ENCODE measurements around the gene TBX19.

DNA sequence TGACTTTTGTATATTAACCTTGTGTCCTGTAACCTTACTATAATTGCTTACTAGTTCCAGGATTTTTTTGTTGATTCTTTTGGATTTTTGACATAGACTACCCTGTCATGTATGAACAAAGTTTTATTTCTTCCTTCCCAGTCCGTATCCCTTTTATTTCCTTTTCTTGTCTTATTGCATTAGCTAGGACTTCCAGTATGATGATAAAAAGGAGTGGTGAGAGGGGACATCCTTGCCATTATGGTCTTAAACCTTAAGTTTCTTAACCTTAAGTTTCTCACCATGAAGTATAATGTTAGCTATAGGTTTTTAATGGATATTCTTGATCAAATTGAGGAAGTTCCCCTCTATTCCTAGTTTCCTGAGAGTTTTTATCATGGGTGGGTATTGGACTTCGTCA, 24.5 kb upstream of the TBX19 start:
- TF ChIP-seq RFX5 (IDR thresholded peaks at IDR 0.05; ENCODE audit: low read depth, low read length) (no peak), SMC3 (IDR thresholded peaks at IDR 0.05; ENCODE audit: low read depth, low read length) (no peak), POLR2A (IDR thresholded peaks at IDR 0.05; ENCODE audit: low read depth, low read length) (no peak), MAFK (IDR thresholded peaks at IDR 0.05; ENCODE audit: low read depth, low read length) (no peak)
- TF ChIP-seq, protein P1, sequence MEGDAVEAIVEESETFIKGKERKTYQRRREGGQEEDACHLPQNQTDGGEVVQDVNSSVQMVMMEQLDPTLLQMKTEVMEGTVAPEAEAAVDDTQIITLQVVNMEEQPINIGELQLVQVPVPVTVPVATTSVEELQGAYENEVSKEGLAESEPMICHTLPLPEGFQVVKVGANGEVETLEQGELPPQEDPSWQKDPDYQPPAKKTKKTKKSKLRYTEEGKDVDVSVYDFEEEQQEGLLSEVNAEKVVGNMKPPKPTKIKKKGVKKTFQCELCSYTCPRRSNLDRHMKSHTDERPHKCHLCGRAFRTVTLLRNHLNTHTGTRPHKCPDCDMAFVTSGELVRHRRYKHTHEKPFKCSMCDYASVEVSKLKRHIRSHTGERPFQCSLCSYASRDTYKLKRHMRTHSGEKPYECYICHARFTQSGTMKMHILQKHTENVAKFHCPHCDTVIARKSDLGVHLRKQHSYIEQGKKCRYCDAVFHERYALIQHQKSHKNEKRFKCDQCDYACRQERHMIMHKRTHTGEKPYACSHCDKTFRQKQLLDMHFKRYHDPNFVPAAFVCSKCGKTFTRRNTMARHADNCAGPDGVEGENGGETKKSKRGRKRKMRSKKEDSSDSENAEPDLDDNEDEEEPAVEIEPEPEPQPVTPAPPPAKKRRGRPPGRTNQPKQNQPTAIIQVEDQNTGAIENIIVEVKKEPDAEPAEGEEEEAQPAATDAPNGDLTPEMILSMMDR (conservative IDR thresholded peaks at IDR 0.05; ENCODE audit: low read depth, low read length): no peak
